ENCODE results near the gene ATPAF1.
"Not testable (repeated sequence)": the region's sequence is repeated elsewhere in the genome, so short reads cannot be mapped to it uniquely, and the experiment has no call there.

The ATPAF1 gene

DNA sequence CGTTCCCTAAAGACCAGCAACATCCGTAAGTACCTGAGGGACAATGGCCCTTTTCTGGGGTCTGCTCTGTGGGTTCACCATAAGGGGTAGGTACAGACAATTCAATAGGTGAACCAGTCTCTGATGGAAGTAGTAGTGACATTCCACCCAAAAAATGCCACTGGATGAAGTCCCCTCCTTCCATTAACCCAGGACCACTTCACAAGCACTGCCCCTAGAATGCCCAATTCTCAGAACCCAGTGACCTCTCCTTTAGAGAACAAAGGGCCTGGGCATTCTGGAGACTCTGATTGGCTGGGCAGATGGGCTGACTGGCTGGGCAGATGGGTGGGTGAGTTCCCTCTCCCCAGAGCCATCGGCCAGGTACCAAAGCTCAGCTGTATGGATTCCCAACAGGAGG is 3.4 kb upstream of the ATPAF1 start, which contains the start of gene TEX38:
Gene TEX38, plus strand, starts transcription at position 301 of the 400 bp plus-strand sequence. Its CDS starts 81 bp downstream, at position 382.
- no peaks in the 10 kb centered on the region for H3F3A ChIP-seq (ENCODE audit: low read depth)
- H4K20me1 ChIP-seq (ENCODE audit: insufficient read depth, low read length, poor library complexity, severe bottlenecking) = no peaks in the 10 kb centered on the region
- TF ChIP-seq EZH2phosphoT487 (IDR thresholded peaks at IDR 0.05; ENCODE audit: borderline replicate concordance) = no peak
- TF ChIP-seq, protein P1, sequence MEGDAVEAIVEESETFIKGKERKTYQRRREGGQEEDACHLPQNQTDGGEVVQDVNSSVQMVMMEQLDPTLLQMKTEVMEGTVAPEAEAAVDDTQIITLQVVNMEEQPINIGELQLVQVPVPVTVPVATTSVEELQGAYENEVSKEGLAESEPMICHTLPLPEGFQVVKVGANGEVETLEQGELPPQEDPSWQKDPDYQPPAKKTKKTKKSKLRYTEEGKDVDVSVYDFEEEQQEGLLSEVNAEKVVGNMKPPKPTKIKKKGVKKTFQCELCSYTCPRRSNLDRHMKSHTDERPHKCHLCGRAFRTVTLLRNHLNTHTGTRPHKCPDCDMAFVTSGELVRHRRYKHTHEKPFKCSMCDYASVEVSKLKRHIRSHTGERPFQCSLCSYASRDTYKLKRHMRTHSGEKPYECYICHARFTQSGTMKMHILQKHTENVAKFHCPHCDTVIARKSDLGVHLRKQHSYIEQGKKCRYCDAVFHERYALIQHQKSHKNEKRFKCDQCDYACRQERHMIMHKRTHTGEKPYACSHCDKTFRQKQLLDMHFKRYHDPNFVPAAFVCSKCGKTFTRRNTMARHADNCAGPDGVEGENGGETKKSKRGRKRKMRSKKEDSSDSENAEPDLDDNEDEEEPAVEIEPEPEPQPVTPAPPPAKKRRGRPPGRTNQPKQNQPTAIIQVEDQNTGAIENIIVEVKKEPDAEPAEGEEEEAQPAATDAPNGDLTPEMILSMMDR (conservative IDR thresholded peaks at IDR 0.05; ENCODE audit: low read length) = no peak
- H3K4me2 ChIP-seq (ENCODE audit: low read depth, low read length, poor library complexity, severe bottlenecking) = no peak within 1 kb of the TSS
- H2AFZ ChIP-seq (ENCODE audit: low read length) = no peak within 1 kb of the TSS
- no peaks in the 10 kb centered on the region for H3K27me3 ChIP-seq (ENCODE audit: insufficient read depth, low read length, poor library complexity, severe bottlenecking)
- no peaks in the 10 kb centered on the region for H3K9me3 ChIP-seq (ENCODE audit: insufficient read depth, low read depth, low read length)
- H3K4me1 ChIP-seq (ENCODE audit: insufficient read depth, low read length, poor library complexity, severe bottlenecking) = peaks cover 10% of the 10 kb centered on the region
- peaks cover 24% of the 10 kb centered on the region for H3K36me3 ChIP-seq (ENCODE audit: insufficient read depth, low read length)
- no peak within 1 kb of the TSS for H3K4me3 ChIP-seq (ENCODE audit: low read length, poor library complexity, severe bottlenecking)
- no peak within 1 kb of the TSS for H3K9ac ChIP-seq (ENCODE audit: low read depth, low read length, poor library complexity, severe bottlenecking)
- H3K9me2 ChIP-seq (replicated peaks; ENCODE audit: low read depth, low read length) = no peaks in the 10 kb centered on the region
- H3K79me2 ChIP-seq (ENCODE audit: insufficient read depth, low read length) = no peaks in the 10 kb centered on the region

DNA sequence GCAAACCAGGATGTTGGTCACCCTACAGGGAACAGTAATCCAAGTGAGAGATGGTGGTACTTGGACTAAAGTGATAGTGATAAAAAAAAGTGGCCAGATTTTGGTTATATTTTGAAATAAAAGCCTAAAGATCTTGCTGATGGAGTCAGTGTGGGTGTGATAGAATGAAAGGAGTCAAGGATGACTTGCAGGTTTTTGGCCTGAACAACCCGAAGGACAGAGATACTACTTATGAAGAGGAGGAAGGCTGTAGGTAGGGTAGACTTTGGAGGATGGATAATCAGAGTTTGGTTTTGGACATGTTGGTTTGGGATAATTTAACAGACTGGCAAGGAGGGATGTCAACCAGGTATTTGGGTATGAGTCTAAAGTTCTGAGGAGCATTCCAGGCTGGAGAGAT is 2.0 kb upstream of the ATPAF1 start:
- no peaks in the 10 kb centered on the region for H3F3A ChIP-seq (ENCODE audit: low read depth)
- no peaks in the 10 kb centered on the region for H3K9me2 ChIP-seq (replicated peaks; ENCODE audit: low read depth, low read length)
- H3K27me3 ChIP-seq (ENCODE audit: insufficient read depth, low read length, poor library complexity, severe bottlenecking) = no peaks in the 10 kb centered on the region
- no peaks in the 10 kb centered on the region for H3K9me3 ChIP-seq (ENCODE audit: insufficient read depth, low read depth, low read length)
- H2AFZ ChIP-seq (ENCODE audit: low read length) = no peak overlapping the region
- no peaks in the 10 kb centered on the region for H3K4me1 ChIP-seq (ENCODE audit: insufficient read depth, low read length, poor library complexity, severe bottlenecking)
- H3K4me3 ChIP-seq (ENCODE audit: low read length, poor library complexity, severe bottlenecking) = no peak overlapping the region
- peaks cover 12% of the 10 kb centered on the region; the same call in 1 of the 2 replicates for H3K36me3 ChIP-seq (ENCODE audit: insufficient read depth, low read length)
- no peak overlapping the region for H3K9ac ChIP-seq (ENCODE audit: low read depth, low read length, poor library complexity, severe bottlenecking)
- no peaks in the 10 kb centered on the region for H3K79me2 ChIP-seq (ENCODE audit: insufficient read depth, low read length)
- TF ChIP-seq, protein P1 (conservative IDR thresholded peaks at IDR 0.05; ENCODE audit: low read length) = no peak
- TF ChIP-seq EZH2phosphoT487 (IDR thresholded peaks at IDR 0.05; ENCODE audit: borderline replicate concordance) = no peak
- H4K20me1 ChIP-seq (ENCODE audit: insufficient read depth, low read length, poor library complexity, severe bottlenecking) = no peaks in the 10 kb centered on the region
- H3K4me2 ChIP-seq (ENCODE audit: low read depth, low read length, poor library complexity, severe bottlenecking) = no peak overlapping the region

DNA sequence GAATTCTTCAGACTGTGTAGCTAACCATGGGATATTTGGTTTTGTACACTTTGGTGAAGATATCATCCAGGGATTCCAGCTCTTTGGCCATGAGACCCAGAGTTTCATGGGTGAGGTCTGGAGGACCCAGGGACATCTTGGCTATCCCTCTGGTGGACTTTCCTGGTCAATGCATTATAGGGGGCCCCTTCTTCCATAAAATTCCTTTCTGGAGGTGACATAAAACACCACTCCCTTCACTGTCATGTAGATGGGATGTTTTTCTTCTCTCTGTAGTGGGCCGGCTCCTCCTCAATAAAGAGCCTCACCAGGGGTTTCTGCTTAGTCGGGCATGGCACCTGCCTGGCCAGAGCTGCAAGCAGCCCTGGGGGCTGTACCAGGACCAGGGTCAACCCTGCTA is 2.2 kb downstream of the ATPAF1 start:
- H3F3A ChIP-seq (ENCODE audit: low read depth) = no peaks in the 10 kb centered on the region; the same call in 1 of the 2 replicates
- no peak overlapping the region for H2AFZ ChIP-seq (ENCODE audit: low read length)
- peaks cover 8% of the 10 kb centered on the region; the same call in 1 of the 2 replicates for H3K36me3 ChIP-seq (ENCODE audit: insufficient read depth, low read length)
- H3K27me3 ChIP-seq (ENCODE audit: insufficient read depth, low read length, poor library complexity, severe bottlenecking) = no peaks in the 10 kb centered on the region
- TF ChIP-seq EZH2phosphoT487 (IDR thresholded peaks at IDR 0.05; ENCODE audit: borderline replicate concordance) = no peak
- TF ChIP-seq, protein P1 (conservative IDR thresholded peaks at IDR 0.05; ENCODE audit: low read length) = no peak
- no peaks in the 10 kb centered on the region for H4K20me1 ChIP-seq (ENCODE audit: insufficient read depth, low read length, poor library complexity, severe bottlenecking)
- no peaks in the 10 kb centered on the region for H3K9me2 ChIP-seq (replicated peaks; ENCODE audit: low read depth, low read length)
- H3K79me2 ChIP-seq (ENCODE audit: insufficient read depth, low read length) = no peaks in the 10 kb centered on the region
- no peak overlapping the region for H3K9ac ChIP-seq (ENCODE audit: low read depth, low read length, poor library complexity, severe bottlenecking)
- no peak overlapping the region for H3K4me3 ChIP-seq (ENCODE audit: low read length, poor library complexity, severe bottlenecking)
- no peaks in the 10 kb centered on the region for H3K9me3 ChIP-seq (ENCODE audit: insufficient read depth, low read depth, low read length)
- H3K4me1 ChIP-seq (ENCODE audit: insufficient read depth, low read length, poor library complexity, severe bottlenecking) = no peaks in the 10 kb centered on the region
- no peak overlapping the region for H3K4me2 ChIP-seq (ENCODE audit: low read depth, low read length, poor library complexity, severe bottlenecking)

DNA sequence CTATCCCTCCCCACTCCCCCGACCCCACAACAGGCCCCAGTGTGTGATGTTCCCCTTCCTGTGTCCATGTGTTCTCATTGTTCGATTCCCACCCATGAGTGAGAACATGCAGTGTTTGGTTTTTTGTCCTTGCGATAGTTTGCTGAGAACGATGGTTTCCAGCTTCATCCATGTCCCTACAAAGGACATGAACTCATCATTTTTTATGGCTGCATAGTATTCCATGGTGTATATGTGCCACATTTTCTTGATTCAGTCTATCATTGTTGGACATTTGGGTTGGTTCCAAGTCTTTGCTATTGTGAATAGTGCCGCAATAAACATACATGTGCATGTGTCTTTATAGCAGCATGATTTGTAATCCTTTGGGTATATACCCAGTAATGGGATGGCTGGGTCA is 5.2 kb downstream of the ATPAF1 start:
- H3K27me3 ChIP-seq (ENCODE audit: insufficient read depth, low read length, poor library complexity, severe bottlenecking); H3F3A ChIP-seq (ENCODE audit: low read depth); H3K79me2 ChIP-seq (ENCODE audit: insufficient read depth, low read length); H3K4me2 ChIP-seq (ENCODE audit: low read depth, low read length, poor library complexity, severe bottlenecking); H3K36me3 ChIP-seq (ENCODE audit: insufficient read depth, low read length); H3K9me2 ChIP-seq (replicated peaks; ENCODE audit: low read depth, low read length); H4K20me1 ChIP-seq (ENCODE audit: insufficient read depth, low read length, poor library complexity, severe bottlenecking); H3K4me1 ChIP-seq (ENCODE audit: insufficient read depth, low read length, poor library complexity, severe bottlenecking); H2AFZ ChIP-seq (ENCODE audit: low read length); H3K9ac ChIP-seq (ENCODE audit: low read depth, low read length, poor library complexity, severe bottlenecking); H3K9me3 ChIP-seq (ENCODE audit: insufficient read depth, low read depth, low read length); H3K4me3 ChIP-seq (ENCODE audit: low read length, poor library complexity, severe bottlenecking): not testable (repeated sequence)

DNA sequence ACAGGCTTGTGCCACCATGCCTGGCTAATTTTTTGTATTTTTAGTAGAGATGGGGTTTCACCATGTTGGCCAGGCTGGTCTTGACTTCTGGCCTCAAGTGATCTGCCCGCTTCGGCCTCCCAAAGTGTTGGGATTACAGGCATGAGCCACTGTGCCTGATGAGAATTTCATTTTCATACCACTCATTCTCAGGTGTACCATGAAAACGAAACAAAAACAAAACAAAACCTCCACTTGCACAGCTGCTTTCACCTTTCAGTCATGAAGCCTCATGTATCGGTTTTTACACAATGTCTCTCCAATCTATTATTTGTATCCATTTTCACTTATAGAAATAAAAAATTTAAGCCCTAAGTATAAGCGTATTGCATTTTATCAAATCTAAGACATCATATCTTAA is 8.0 kb downstream of the ATPAF1 start:
- H3K4me2 ChIP-seq (ENCODE audit: low read depth, low read length, poor library complexity, severe bottlenecking); H3K4me3 ChIP-seq (ENCODE audit: low read length, poor library complexity, severe bottlenecking); H3K4me1 ChIP-seq (ENCODE audit: insufficient read depth, low read length, poor library complexity, severe bottlenecking); H3K27me3 ChIP-seq (ENCODE audit: insufficient read depth, low read length, poor library complexity, severe bottlenecking); H3K9ac ChIP-seq (ENCODE audit: low read depth, low read length, poor library complexity, severe bottlenecking); H3F3A ChIP-seq (ENCODE audit: low read depth); H3K79me2 ChIP-seq (ENCODE audit: insufficient read depth, low read length); H4K20me1 ChIP-seq (ENCODE audit: insufficient read depth, low read length, poor library complexity, severe bottlenecking); H3K9me2 ChIP-seq (replicated peaks; ENCODE audit: low read depth, low read length); H2AFZ ChIP-seq (ENCODE audit: low read length); H3K9me3 ChIP-seq (ENCODE audit: insufficient read depth, low read depth, low read length): not testable (repeated sequence)
- peaks cover 12% of the 10 kb centered on the region; the same call in 1 of the 2 replicates for H3K36me3 ChIP-seq (ENCODE audit: insufficient read depth, low read length)
